GM12874 (cell line): Measurements from ENCODE around the gene FSIP1.

Experiments
- TF ChIP-seq, protein P1 (sequence below): IDR thresholded peaks from 2 replicates; pipeline ENCODE4 v1.5.1; 2011; ENCODE audit warnings: low read depth, mild to moderate bottlenecking, control low read depth, low read length, moderate library complexity; ENCODE audit not compliant: insufficient read depth

FSIP1 gene

GRCh38 chr15:39597751-39598185, 184.9 kb downstream of the FSIP1 start:
- TF ChIP-seq, protein P1, sequence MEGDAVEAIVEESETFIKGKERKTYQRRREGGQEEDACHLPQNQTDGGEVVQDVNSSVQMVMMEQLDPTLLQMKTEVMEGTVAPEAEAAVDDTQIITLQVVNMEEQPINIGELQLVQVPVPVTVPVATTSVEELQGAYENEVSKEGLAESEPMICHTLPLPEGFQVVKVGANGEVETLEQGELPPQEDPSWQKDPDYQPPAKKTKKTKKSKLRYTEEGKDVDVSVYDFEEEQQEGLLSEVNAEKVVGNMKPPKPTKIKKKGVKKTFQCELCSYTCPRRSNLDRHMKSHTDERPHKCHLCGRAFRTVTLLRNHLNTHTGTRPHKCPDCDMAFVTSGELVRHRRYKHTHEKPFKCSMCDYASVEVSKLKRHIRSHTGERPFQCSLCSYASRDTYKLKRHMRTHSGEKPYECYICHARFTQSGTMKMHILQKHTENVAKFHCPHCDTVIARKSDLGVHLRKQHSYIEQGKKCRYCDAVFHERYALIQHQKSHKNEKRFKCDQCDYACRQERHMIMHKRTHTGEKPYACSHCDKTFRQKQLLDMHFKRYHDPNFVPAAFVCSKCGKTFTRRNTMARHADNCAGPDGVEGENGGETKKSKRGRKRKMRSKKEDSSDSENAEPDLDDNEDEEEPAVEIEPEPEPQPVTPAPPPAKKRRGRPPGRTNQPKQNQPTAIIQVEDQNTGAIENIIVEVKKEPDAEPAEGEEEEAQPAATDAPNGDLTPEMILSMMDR: no peak

DNA sequence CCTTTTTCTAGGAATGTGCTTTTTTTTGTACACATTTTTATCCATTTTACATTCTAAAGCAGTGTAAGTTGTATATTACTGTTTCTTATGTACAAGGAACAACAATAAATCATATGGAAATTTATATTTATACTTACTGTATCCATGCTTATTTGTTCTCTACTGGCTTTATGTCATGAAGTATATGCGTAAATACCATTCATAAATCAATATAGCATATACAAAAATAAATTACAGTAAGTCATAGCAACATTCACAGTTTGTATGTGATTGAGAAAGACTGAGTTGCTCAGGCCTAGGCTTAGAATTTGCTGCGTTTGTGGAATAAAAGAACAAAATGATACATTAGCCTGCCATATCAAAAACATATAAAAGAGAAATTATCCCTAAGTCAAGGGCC, 185.3 kb downstream of the FSIP1 start:
- TF ChIP-seq, protein P1: no peak

DNA sequence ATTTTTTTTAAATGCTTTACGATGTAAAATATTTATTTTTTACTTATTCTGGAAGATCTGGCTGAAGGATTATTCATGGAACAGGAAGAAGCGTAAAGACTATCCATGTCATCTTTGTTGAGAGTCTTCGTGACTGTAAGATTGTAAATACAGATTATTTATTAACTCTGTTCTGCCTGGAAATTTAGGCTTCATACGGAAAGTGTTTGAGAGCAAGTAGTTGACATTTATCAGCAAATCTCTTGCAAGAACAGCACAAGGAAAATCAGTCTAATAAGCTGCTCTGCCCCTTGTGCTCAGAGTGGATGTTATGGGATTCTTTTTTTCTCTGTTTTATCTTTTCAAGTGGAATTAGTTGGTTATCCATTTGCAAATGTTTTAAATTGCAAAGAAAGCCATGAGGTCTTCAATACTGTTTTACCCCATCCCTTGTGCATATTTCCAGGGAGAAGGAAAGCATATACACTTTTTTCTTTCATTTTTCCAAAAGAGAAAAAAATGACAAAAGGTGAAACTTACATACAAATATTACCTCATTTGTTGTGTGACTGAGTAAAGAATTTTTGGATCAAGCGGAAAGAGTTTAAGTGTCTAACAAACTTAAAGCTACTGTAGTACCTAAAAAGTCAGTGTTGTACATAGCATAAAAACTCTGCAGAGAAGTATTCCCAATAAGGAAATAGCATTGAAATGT, 186.1 kb downstream of the FSIP1 start:
- TF ChIP-seq, protein P1: no peak

DNA sequence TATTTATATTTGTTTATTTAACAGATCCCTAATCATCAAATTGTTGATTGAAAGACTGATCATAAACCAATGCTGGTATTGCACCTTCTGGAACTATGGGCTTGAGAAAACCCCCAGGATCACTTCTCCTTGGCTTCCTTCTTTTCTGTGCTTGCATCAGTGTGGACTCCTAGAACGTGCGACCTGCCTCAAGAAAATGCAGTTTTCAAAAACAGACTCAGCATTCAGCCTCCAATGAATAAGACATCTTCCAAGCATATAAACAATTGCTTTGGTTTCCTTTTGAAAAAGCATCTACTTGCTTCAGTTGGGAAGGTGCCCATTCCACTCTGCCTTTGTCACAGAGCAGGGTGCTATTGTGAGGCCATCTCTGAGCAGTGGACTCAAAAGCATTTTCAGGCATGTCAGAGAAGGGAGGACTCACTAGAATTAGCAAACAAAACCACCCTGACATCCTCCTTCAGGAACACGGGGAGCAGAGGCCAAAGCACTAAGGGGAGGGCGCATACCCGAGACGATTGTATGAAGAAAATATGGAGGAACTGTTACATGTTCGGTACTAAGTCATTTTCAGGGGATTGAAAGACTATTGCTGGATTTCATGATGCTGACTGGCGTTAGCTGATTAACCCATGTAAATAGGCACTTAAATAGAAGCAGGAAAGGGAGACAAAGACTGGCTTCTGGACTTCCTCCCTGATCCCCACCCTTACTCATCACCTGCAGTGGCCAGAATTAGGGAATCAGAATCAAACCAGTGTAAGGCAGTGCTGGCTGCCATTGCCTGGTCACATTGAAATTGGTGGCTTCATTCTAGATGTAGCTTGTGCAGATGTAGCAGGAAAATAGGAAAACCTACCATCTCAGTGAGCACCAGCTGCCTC, 187.1 kb downstream of the FSIP1 start:
- TF ChIP-seq, protein P1: no peak

GRCh38 chr15:39594446-39595337, 187.9 kb downstream of the FSIP1 start:
- TF ChIP-seq, protein P1: no peak

DNA sequence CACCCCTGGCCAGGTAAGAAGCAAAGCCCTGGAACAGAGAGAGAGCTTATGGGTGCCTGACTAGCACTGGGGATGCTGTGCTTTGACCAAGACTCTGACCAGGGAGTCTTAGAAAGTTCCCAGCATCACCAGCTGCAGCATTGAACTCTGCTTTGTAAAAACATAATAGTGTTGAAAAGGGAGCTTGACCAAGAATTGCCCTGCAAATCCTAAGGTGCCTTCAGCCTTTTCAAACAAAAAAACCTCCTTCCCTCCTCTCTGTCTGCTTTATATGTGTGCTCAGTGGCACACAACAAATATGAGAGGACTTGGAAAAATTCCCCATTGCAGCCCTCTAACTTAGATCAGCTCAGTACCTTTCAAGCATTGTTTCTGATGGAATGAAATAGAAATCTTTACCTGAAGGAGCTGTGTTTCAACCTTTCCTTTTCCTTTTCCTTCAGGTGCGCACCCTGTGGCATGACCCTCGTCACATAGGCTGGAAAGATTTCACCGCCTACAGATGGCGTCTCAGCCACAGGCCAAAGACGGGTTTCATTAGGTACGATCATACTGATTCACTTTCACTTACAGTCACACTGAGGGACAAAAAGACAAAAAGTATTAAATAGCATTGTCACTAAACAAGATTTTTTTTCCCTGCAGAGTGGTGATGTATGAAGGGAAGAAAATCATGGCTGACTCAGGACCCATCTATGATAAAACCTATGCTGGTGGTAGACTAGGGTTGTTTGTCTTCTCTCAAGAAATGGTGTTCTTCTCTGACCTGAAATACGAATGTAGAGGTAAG, 188.8 kb downstream of the FSIP1 start:
- TF ChIP-seq, protein P1: no peak
